Hematopoietic multipotent progenitor cell treated with erythropoietin and hydrocortisone succinate and interleukin-3 and kit ligand, for 6 days (in vitro differentiated cells): ENCODE data around the gene PRDM5.
A peak's percentile ranks its signal among the peaks of the same experiment; 100 is the strongest.

Source experiments
- DNase-seq: peaks from one replicate; pipeline ENCODE4 v3.0.0-alpha.2; 2015

Gene PRDM5

DNA sequence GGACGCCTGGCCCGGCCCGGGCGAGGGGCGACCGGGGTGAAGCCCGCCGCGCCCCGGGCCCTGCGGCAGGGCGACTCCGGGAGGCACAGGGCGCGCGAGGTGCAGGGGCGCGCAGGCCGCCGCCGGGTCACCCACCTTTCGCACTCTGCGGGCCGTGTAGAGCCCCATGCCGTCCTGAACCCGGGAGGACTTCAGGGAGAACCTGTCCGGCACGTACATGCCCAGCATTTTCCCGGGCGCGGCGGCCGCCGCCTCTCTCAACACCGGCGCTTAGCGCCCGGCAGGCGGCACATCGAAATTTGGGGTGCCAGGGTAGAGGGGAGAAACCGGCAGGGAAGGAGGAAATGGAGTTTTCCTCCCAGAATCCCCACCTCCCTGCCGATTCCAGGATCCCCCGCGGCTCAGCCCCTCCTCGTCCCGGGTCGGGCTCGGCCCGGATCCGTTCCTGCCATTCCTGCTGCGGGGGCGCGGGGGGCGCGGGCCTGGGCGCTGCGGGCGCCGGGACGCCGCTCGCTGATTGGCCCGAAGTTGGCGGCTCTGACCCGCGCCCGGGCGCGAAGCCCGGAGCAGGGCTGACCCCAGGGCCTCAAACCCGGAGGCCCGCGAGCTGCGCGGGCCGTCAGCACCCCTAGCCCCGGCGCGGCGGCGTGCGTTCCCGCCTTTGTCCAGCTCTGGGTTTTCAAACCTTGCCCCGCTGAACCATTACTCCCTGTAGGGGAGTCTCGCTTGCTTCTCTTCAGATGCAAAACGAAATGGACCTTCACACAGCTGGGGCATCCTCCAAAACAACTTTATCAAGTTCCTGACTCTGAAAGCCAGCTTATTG lies at the start of gene PRDM5:
Gene PRDM5, minus strand, starts transcription at position 346 of the 826 bp plus-strand sequence. Its CDS starts 118 bp downstream, at position 228.
- peak; percentile 20 for DNase-seq

DNA sequence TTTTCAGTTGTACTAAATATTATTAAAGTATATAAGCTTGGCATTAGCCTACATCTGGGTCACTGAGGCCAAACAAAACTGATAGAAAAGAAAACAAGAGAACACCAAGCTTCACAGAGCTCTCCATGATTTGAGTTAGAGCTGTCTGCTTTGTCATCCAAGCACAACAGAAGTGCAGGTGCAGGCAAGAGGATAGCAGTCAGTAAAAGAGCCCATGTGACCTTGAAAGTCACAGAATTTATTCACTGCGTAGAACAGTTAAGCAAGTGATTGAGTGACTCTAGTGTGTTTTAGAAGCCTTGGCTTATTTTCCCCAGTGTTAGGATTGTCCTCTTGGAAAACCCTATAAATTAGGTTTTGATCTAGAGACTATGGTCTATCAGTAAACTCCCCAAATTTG lies 49.4 kb upstream of the PRDM5 start:
- no peak for DNase-seq

DNA sequence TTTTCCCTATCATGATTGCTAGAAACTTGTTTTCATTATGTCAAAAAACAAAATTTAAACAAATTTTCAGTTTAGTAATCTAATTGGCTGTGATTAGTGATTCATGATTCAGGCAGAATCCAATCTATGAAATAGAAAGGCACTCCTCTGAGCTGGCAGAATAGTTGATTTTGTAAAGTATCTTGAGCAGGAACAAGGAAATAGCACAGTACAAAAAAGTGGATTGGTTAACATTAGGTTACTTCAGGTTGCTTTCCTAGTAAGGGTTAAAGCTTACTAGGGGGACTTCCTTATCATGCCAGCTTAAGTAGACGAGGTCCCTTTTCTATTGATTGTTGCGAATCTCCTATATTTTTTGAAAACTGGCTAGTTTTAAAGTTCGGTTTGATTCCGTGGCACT lies 43.4 kb upstream of the PRDM5 start:
- no peak for DNase-seq

DNA sequence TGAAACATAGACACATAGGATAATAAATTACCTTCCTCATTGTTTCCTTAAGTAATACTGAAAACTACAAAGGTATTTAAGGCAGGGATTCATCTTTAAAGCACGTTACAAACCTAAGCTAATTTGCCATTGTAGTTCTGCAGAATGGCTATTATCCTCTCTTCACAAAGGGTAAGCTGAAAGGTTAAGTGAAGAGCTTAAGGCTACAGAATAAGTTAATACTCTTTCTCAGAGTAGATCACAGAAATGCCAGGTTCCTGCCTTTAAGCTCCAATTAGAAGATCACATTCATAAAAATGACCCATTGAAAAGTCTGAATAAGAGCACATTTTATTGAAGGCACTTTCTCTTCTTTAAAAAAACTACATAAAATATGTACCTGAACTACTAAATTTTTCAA lies 42.1 kb upstream of the PRDM5 start:
- DNase-seq, result no peak

DNA sequence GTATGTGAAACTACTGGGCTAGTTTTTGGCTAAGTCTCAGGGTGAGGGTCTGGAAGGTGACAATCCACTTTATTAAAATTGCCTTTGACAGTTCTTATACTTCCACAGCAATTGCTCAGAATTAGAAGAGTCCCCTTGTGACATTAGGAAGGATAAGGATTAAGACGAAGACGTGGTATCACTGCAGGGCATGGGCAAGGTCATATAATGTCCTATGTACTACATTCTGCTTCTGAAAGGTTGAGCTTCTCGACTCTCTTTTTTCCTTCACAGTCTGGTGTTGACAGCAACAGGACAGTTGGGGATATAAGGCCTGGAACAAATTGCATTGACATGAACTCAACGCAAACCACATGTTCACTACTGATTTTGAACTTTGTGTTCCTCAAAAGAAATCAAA lies 40.9 kb upstream of the PRDM5 start:
- DNase-seq, result no peak

DNA sequence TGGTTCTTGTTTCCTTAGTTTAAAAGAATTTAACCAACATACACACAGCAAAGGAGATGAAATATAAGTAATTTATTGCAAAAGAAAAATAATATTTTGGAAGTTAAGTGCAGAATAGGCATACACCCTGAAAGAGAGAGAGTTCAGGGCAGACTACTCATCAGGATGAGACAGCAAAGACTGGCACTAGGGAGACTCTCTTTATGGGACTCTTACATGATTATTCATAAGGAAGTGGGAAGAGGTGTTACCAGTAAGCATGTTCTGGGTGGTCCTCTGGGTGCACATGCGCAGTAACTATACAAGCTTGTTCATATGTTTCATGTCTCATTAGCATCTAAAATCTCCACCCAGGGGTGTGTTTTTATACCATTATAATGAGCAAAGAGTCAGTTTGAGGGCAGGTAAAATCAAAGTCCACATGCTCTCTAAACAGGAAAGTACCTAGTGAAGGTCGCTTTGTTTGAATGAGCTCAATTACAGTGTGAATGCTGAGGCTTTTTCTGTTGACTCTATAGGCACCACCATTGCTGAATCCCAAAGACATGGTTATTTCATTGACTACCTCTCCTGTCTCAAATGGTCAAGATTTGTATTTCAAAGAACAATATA lies 38.2 kb upstream of the PRDM5 start:
- no peak for DNase-seq

DNA sequence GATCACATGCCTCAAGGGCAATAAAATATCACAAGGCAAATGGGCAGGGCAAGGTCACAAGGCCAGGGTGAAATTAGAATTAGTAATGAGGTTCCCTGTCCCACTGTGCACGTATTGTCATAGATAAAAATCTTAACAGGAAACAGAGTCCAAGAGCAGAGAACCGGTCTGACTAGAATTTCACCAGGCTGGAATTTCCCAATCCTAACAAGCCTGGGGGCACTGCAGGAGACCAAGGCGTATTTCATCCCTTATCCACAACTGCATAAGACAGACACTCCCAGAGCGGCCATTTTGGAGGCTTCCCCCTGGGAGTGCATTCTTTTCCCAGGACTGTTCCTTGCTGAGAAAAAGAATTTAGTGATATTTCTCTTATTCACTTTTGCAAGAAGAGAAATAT lies 25.9 kb upstream of the PRDM5 start:
- no peak for DNase-seq

DNA sequence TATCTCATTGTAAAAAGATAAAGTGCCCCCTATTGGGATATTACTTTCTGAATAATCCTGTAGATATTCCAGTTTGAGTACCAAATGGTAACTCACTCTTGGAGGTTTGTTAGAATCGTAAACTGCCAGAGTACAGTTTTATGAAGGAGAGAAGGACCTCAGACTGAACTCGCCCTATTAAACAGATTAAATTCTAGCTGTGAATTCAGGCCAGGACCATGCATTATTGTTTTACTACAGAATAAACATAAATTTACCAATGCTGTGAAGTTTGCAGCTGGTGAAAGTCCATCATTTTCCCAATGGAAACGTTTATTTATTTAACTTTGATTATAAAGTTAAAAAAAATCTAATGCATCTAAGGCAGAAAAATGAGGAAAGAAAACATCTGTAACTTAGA lies 20.2 kb upstream of the PRDM5 start:
- DNase-seq, result no peak

DNA sequence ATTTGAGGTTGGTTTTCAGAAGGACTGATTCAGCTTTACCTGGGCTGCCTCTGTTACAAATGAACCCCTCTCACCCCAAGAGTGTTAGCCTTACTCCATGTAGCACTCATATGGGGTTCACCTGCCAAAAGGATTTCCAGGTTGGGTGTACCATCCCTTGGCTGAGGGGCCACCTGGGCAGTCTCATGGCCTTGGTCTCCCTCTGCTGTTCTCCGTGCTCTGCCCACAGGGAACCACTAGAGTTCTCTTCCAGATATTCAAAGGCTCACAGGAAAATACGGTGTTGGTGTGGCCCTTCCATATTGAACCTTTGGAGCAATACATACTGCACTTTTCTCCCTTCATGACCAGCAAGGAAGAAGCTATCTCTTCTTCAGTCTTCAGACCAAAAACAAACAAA lies 18.0 kb upstream of the PRDM5 start:
- DNase-seq, result no peak

DNA sequence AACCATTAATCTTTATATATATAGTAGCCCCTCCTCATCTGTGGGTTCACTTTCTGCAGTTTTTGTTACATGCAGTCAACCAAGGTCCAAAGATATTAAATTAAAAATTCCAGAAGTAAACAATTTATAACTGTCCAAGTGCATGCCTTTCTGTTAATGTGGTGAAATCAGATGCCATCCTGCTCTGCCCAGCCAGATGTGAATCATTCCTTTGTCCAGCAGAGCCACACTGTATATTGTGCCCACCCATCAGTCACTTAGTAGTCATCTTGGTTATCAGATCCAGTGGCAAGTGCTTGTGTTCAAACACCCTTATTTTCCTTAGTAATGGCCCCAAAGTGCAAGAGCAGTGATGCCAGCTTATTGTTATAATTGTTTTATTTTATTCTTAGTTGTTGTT lies 17.2 kb upstream of the PRDM5 start:
- no peak for DNase-seq

DNA sequence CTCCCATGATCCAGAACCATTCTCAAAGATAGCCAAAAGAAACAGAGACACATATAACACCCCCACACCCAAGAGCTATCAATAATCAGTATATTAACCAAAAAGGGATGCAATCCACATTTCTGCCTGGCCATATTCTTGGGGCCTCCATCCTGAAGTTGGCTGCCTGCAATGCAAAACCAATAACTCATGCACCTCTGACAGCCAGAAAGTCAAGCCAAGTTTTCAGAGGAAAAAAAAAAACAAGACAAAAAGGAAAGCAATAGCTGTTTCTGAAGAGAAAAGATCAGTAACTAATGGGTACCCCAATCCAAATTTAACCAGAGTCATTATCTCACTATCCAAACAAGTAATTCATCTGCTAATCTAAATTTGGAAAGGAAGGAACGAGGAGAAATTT lies 7.3 kb upstream of the PRDM5 start:
- no peak for DNase-seq

DNA sequence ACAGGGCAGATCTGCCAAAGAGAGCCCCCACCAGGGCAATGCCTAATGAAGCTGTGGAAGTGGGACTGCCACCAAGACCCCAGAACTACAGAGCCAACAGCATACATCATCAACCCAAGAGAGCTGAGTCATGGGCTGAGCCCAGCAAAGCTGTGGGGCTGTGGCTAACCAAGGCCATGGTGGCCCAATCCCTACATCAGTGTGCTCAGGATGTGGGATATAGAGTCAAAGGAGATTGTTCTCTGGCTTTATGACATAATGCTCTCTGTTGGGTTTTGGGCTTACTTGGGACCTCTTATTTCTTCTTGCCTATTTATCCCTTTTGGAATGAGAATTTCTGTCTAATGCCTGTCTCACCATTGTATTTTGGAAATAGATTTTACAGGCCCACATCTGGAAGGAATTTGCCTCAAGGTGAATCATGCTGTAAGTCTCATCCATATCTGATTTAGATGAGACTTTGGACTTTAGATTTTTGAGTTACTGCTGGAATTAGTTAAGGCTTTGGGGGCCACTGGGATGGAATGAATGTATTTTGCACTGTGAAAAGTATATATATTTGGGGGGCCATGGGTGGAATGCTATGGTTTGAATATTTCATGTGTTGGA lies 5.4 kb upstream of the PRDM5 start:
- DNase-seq, result no peak

DNA sequence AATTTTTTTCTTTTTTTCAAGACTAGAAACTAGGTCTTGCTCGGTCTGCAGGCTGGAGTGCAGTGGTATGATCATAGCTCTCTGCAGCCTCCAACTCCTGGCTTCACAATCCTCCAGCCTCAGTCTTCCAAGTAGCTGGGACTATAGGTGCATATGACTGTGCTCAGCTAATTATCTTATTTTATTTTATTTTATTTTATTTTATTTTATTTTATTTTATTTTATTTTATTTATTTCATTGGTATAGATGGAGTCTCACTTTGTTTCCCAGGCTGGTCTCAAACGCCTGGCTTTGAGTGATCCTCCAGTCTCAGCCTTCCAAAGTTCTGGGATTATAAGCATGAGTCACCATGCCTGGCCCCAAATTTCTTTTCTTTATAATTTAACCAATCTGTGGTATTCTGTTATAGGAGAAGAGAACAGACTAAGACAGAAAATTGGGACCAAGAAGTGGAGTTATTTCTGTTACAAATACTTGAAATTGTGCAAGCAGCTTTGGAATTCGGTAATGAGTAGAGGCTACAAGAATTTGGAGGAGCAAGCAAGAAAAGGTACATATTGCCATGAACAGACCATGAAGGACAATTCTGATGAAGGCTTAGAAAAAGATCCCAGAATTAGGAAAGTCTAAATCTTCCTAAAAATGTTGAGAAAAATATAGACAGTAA lies 4.0 kb upstream of the PRDM5 start:
- no peak for DNase-seq

DNA sequence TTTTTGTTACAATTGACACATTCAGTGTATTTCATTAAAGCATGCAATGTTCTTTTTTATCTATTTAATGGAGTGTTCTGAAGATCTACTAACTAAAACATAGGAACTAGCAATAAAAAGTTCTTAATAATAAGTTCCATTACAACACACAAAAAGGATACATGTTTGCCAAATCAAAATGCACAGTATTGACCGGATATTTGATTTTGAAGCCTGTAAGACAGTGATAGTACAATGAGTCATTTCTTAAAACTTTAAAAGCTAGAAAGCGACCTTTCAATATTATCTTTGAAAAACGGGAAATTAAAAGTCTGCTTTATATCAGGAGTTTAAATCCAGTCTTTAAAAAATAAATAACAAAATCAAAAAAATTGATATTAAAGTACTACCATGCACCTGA lies 2.4 kb upstream of the PRDM5 start:
- no peak for DNase-seq

DNA sequence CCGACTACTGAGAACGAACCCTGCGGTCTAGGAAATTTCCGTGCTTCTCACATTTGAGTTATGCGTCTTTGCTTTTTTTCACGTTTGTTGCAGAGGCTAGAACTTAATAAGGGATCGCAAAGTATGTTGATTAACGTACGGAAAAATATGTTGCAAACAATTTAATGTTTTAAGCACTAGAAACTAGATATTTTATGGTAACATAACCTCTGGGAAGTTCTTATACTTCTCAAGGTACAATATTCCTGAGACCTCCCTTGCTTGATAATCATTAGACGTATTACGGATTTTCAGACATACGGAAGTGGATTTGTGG lies 639 bp upstream of the PRDM5 start:
- no peak for DNase-seq

DNA sequence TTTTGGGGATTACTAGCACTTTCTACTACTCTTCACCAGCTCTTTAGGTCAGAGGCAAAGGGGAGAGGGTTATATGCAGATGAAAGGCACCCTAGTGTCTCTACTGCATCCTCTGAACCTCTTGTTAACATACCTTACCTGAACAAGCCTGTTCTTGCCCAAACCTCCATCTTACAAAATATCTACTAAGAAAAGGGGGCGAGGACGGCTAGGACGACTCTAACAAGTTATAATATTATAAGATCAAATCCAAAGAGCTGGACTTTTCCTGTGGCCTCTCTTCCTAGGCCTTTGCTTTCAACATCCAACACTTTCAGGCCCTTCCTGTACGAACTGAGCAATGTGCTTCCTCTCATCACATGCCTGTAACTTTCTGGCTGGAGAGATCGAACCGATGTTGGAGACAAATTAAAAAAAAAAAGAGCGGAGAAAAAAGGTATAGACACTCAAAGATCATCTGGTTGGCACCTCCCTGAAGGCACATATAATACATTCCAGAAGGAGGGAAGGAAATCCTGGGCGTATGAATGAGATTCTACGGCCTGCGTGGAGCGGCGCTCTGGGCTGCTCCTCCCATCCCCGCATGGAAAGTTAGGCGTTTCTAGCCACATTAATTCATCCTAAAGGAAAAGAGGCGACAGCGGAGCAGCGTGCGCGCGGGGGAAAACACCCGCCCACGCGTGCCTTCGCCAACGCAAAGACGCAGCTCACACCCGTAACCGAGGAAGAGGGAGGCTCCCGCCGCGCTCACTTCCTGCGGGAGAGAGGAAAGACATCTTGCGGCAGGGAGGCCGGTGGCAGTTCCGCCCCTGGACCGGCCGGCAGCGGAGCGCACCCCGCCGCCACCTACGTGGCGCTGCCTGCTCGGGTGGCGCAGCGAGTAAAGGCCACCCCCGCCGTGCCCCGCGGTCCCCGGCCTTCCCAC lies 808 bp downstream of the PRDM5 start:
- peak; percentile 16 for DNase-seq

DNA sequence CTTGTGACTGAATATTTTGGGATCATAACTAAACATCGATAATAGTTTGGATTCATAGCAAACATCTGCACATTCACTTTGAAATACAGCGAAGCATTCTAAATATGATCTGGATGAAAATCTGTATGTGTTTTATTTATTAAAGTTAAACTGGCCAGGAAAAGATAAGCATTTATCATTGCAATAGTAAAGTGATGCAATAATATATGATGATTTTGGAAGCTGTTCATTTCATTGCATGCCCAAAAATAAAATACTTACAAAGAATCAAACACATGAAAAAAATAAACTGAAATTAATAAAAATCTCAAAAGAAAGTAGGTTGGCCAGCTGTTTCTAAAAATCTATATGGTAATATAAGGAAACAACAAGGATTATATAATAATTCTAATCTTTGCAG lies 1.9 kb downstream of the PRDM5 start:
- no peak for DNase-seq

DNA sequence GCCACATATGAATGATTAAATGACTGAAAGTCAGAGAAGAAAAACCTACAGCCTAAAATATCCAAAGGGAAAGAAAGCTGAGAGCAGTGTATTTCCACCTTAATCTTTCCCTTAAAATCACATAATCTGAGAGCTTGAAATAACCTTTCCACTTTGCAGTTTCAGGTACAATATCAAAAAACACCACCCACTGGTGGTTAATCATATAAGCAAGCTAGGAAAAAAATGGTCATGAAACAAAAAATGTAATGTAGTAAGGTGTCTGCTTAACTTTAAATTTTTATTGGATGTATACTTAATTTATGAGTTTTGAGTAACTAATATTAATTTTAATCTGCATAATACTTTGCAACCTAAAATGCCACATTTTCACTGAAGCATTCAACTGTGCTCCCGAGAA lies 3.2 kb downstream of the PRDM5 start:
- DNase-seq, result no peak

DNA sequence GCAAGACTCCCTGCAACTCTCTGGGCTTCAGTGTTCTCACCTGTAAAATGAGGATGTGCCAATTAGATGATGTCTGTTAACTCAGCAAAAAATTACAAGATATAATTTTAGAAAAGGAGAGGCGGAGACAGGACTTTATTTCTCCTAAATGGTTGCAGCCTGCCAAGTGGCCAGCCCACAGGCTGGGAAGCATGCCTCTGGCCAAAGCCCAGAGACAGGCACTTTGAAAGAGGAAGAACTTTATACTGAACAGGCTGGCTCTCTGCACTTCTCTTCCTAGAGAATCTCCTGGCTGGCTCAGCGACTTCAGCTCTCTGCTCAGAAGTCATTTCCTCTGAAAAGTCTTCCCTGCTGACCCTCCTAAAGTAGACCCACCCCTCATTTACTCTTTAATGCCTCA lies 3.7 kb downstream of the PRDM5 start:
- no peak for DNase-seq

DNA sequence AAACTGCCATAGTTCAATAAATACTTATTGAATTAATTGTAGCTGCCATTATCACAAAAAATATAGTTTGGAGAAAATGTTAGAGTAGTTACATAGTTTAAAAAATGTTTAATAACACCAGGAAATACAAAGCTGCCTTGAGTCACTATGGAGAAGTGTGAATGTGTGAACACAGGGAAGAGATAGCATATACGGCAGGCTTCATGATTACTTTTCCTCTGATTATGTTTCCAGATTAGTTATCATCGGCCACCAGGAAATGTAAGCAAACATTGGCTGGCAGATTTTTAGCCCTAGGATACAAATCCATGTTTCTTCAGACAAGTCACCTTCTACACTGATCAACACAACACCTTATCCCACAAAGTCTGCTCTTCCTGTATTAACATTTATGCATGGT lies 4.4 kb downstream of the PRDM5 start:
- DNase-seq, result no peak

DNA sequence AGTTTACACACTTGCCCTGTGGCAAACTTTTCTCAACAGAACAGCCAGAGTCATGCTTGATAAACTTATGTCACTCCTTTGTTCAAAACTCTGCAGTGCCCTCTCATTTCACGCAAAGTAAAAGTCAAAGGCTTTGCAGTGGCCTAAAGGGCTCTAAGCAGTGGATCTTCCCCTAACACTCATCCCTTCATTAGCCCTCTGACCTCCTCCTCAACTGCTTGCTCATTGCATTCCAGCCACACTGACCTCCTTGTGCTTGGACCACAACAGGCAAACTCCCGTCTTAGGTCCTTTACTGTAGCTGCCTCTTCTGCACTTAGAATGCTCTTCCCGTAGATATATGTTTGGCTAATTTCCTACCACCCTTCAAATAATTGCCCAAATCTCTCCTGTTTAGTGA lies 5.6 kb downstream of the PRDM5 start:
- no peak for DNase-seq

DNA sequence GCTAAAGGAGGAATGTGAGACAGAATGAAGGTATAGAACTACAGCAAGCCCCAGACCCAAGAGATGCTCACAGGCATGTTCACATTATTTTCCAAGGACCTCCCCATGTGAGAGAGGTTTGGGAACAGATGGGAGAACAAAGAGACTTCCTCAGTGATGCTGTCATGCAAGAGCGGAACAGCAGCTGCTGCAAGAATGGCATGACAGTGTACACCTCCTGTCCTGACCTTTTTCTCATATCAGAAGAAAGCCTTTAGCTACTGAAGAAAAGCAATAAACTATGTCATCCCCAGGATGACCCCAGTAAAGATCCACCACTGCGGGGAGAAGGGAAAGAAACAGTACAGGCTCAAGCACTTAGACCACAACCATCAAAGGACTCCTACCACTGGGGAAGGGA lies 7.2 kb downstream of the PRDM5 start:
- DNase-seq, result no peak

DNA sequence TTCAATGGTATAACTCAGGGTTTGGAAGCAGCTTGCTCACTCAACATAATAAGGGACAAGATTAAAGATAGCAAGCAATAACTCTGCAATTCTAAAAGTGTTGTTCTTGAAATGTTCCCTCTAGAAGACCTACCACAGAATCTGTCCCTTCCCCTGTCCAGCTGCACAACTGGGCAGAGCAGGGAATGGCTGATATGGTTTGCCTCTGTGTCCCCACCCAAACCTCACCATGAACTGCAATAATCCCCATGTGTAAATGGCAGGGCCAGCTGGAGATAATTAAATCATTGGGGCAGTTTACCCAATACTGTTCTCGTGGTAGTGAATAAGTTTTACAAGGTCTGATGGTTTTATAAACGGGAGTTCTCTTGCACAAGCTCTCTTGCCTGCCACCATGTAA lies 19.1 kb downstream of the PRDM5 start:
- DNase-seq, result no peak
